ENCODE results near the gene UBL4A. TPM values are rescaled to one million over a fixed set of nuclear protein-coding genes. Genes with fewer than 3 reads are reported as not detected.

UBL4A gene
- total RNA-seq, 1 donor from 2014 or later, result 34.0 TPM

- intact Hi-C loops (cut with DNase I), result no loop called here
- ATAC-seq, result no peak
- peaks cover 71% of the 10 kb centered on the region for H3K36me3 ChIP-seq
These were observed 18.2 kb downstream of the UBL4A start for GRCh38 chrX:154468217-154468616.

GRCh38 chrX:154467556-154467955, 18.9 kb downstream of the UBL4A start:
- H3K36me3 ChIP-seq, result peaks cover 71% of the 10 kb centered on the region
- no peak for TF ChIP-seq CTCF (IDR thresholded peaks at IDR 0.05)
- intact Hi-C loops (cut with DNase I), result no loop called here

More at GRCh38 chrX:154468217-154468616, 18.2 kb downstream of the UBL4A start:
- Histone ChIP-seq H3K4me1 (no peaks in the 10 kb centered on the region), H3K9me3 (no peaks in the 10 kb centered on the region), H3K4me3 (no peak overlapping the region), H3K27me3 (ENCODE audit: low read depth) (no peaks in the 10 kb centered on the region), H3K27ac (no peak overlapping the region)
- no peak for TF ChIP-seq CTCF (IDR thresholded peaks at IDR 0.05)
- no peak for DNase-seq

GRCh38 chrX:154466907-154467306, 19.5 kb downstream of the UBL4A start:
- intact Hi-C loops (cut with DNase I), result no loop called here
- ATAC-seq (no peak), DNase-seq (no peak)
- Histone ChIP-seq H3K27me3 (ENCODE audit: low read depth) (no peaks in the 10 kb centered on the region), H3K4me1 (no peaks in the 10 kb centered on the region), H3K36me3 (peaks cover 73% of the 10 kb centered on the region), H3K4me3 (no peak overlapping the region), H3K9me3 (no peaks in the 10 kb centered on the region), H3K27ac (no peak overlapping the region)
- TF ChIP-seq CTCF (IDR thresholded peaks at IDR 0.05), result no peak

More at GRCh38 chrX:154467556-154467955, 18.9 kb downstream of the UBL4A start:
- H3K4me3 ChIP-seq, result no peak overlapping the region
- H3K27ac ChIP-seq, result no peak overlapping the region
- H3K9me3 ChIP-seq, result no peaks in the 10 kb centered on the region
- no peaks in the 10 kb centered on the region for H3K27me3 ChIP-seq (ENCODE audit: low read depth)
- DNase-seq, result no peak
- no peak for ATAC-seq
- H3K4me1 ChIP-seq, result no peaks in the 10 kb centered on the region

GRCh38 chrX:154466036-154466435, 20.4 kb downstream of the UBL4A start:
- TF ChIP-seq CTCF (IDR thresholded peaks at IDR 0.05), result no peak
- Histone ChIP-seq H3K27me3 (ENCODE audit: low read depth) (no peaks in the 10 kb centered on the region), H3K36me3 (peaks cover 68% of the 10 kb centered on the region), H3K4me1 (no peaks in the 10 kb centered on the region), H3K4me3 (no peak overlapping the region), H3K27ac (no peak overlapping the region), H3K9me3 (no peaks in the 10 kb centered on the region)
- no peak for ATAC-seq
- DNase-seq, result no peak
- intact Hi-C loops (cut with DNase I), result no loop called here

GRCh38 chrX:154465601-154466000, 20.8 kb downstream of the UBL4A start:
- ATAC-seq (no peak), DNase-seq (no peak)
- Histone ChIP-seq H3K36me3 (peaks cover 67% of the 10 kb centered on the region), H3K9me3 (no peaks in the 10 kb centered on the region), H3K4me3 (no peak overlapping the region), H3K27me3 (ENCODE audit: low read depth) (no peaks in the 10 kb centered on the region), H3K4me1 (no peaks in the 10 kb centered on the region), H3K27ac (no peak overlapping the region)
- intact Hi-C loops (cut with DNase I), result no loop called here
- no peak for TF ChIP-seq CTCF (IDR thresholded peaks at IDR 0.05)
